Nephron (organoid): ENCODE data around the gene ODF2.
A peak's percentile ranks its signal among the peaks of the same experiment; 100 is the strongest.
"Not testable (repeated sequence)": the region's sequence is repeated elsewhere in the genome, so short reads cannot be mapped to it uniquely, and the experiment has no call there.

Source experiments
- H3K27ac Mint-ChIP-seq, 3 experiments: 2 replicates each; pipeline ENCODE4 v1.8.0; 2020; ENCODE audit warnings: mixed read lengths in 3 of 3, mild to moderate bottlenecking in 2 of 3, moderate library complexity in 1 of 3
- H3K27me3 Mint-ChIP-seq: 2 replicates; pipeline ENCODE4 v1.8.0; 2021; ENCODE audit warnings: low read depth, mild to moderate bottlenecking, moderate library complexity, mixed read lengths
- H3K36me3 Mint-ChIP-seq: 2 replicates; pipeline ENCODE4 v1.8.0; 2020; ENCODE audit warnings: low read depth, mixed read lengths
- H3K4me1 Mint-ChIP-seq: 2 replicates; pipeline ENCODE4 v1.8.0; 2020; ENCODE audit warnings: mixed read lengths
- H3K4me3 Mint-ChIP-seq, 3 experiments: 2 replicates each; pipeline ENCODE4 v1.8.0; 2020; ENCODE audit warnings: mild to moderate bottlenecking in 3 of 3, mixed read lengths in 3 of 3, moderate library complexity in 2 of 3
- H3K9me3 Mint-ChIP-seq: 2 replicates; pipeline ENCODE4 v1.8.0; 2020; ENCODE audit warnings: mixed read lengths
- CTCF ChIP-seq, 3 experiments: fragments of 200-600 bp; sonication (generic); IDR thresholded peaks; one replicate each; pipeline ENCODE4 v1.5.0; 2021; ENCODE audit warnings: antibody characterized with exemption in 3 of 3; ENCODE audit not compliant: unreplicated experiment in 3 of 3

The ODF2 gene

DNA sequence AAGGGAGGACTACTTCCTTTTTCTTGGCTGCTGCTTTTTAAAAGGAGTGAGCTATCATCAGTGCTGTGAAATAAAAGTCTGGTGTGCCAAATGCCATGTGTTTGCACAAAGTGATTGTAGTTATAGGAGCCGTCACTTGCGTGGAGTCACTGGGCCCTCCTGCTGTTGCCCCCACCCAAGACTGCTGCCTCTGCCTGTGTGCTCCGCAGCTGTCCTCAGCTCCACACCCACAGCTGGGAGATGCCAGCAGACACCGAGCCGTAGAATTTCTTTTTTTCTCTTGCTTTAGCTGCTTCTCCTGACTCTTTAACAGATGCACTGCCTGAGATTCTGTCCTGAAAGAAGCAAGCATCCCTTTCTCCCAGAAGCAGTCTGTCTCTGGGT lies 38.9 kb downstream of the ODF2 start:
- no peak for TF ChIP-seq CTCF (IDR thresholded peaks at IDR 0.05; ENCODE audit: unreplicated experiment in 3 of 3)
- no peak overlapping the region for H3K4me3 Mint-ChIP-seq
- peak overlapping the region in 2 of 3 experiments; percentile 62 to 76 for H3K27ac Mint-ChIP-seq
- no peaks in the 10 kb centered on the region for H3K9me3 Mint-ChIP-seq
- peaks cover 19% of the 10 kb centered on the region for H3K4me1 Mint-ChIP-seq
- no peaks in the 10 kb centered on the region for H3K27me3 Mint-ChIP-seq
- peaks cover 49% of the 10 kb centered on the region for H3K36me3 Mint-ChIP-seq

- Mint-ChIP-seq H3K27me3 (no peaks in the 10 kb centered on the region), H3K27ac (peak overlapping the region; percentile 62 to 73 (median 69)), H3K9me3 (no peaks in the 10 kb centered on the region), H3K36me3 (peaks cover 49% of the 10 kb centered on the region), H3K4me3 (no peak overlapping the region), H3K4me1 (peaks cover 19% of the 10 kb centered on the region)
- no peak for TF ChIP-seq CTCF (IDR thresholded peaks at IDR 0.05; ENCODE audit: unreplicated experiment in 3 of 3)
Measured at GRCh38 chr9:128495296-128495695, 39.5 kb downstream of the ODF2 start.

DNA sequence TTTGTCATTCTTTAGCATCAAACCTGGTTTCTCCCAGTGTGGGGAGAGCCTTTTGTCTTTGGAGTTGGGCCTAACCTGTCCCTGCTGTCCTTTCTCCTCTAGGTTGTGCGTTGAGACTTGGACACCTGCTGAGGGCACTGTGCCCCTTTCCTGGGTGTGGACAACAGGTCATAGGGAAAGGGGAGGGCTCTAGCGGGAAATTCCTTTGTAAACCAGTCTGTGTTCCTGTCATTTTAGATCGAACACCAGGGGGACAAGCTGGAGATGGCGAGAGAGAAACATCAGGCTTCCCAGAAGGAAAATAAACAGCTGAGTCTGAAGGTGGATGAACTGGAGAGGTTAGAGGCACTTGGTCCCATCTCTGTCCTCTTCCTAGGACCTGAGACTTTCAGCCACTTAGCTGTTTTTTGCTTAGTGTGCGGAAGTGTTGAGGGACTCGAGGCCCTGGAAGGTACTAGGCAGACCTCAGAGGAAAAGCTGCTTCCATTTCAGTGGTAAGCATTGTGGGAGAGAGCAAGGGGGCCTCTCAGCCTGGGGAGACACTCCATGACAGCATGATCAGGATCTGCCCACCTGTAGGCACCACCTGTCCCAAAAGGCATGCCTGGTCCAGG lies 40.1 kb downstream of the ODF2 start:
- Mint-ChIP-seq H3K4me1 (peaks cover 19% of the 10 kb centered on the region), H3K27me3 (no peaks in the 10 kb centered on the region), H3K4me3 (no peak overlapping the region), H3K36me3 (peaks cover 50% of the 10 kb centered on the region), H3K27ac (peak overlapping the region; percentile 62 to 73 (median 69)), H3K9me3 (no peaks in the 10 kb centered on the region)
- no peak for TF ChIP-seq CTCF (IDR thresholded peaks at IDR 0.05; ENCODE audit: unreplicated experiment in 3 of 3)

DNA sequence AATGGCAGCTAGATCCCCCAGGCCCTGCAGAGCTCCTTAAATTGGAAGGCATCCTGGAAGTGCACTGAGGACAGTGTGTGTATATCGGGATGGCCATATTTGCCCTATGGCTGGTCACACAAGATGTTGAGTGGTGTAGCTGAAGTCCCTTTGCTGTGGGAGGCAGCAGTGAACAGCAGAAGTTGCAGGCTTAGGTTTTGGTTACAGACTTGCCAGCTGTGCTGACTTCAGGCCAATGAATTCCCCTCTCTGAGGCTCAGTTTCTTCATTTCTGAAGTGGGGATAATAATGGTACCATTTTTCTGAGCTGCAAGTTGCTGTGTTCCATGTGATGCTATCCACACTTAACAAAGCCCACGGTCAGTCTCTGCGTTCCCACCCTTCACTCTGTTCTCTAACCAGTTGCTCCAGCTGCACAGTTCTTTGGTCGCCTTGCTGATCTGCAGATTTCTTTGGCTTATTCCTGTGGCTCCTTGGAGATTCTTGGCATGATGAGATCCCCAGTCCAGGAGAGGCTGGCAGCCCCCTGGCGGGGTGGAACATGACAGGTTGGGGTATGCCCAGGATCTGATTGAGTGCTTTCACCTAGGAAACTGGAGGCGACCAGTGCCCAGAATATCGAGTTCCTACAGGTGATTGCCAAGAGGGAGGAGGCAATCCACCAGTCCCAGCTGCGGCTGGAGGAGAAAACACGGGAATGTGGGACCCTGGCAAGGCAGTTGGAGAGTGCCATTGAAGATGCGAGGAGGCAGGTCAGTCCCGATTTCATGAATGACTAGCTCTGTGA lies 42.2 kb downstream of the ODF2 start:
- Mint-ChIP-seq H3K36me3 (peaks cover 45% of the 10 kb centered on the region), H3K9me3 (no peaks in the 10 kb centered on the region), H3K4me3 (no peak overlapping the region), H3K27ac (no peak overlapping the region), H3K4me1 (peaks cover 19% of the 10 kb centered on the region), H3K27me3 (no peaks in the 10 kb centered on the region)
- TF ChIP-seq CTCF (IDR thresholded peaks at IDR 0.05; ENCODE audit: unreplicated experiment in 3 of 3): no peak

DNA sequence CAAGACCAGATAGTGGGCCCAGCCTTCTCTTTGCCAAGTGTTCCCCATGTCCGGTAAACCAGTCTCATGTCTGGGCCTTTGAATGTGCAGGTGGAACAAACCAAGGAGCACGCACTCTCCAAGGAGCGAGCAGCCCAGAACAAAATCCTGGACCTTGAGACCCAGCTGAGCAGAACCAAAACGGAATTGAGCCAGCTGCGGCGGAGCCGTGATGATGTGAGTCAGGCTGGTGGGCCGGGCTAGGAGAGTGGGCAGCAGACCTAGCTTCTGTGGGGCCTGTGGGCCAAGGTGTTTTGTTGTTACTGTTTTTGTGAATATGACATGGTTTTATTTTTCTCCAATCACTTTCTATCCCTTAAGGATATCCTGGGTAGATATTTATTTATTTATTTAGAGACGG lies 43.1 kb downstream of the ODF2 start:
- H3K4me1 Mint-ChIP-seq: peaks cover 25% of the 10 kb centered on the region
- no peaks in the 10 kb centered on the region for H3K9me3 Mint-ChIP-seq
- H3K4me3 Mint-ChIP-seq: no peak overlapping the region
- no peaks in the 10 kb centered on the region for H3K27me3 Mint-ChIP-seq
- TF ChIP-seq CTCF (IDR thresholded peaks at IDR 0.05; ENCODE audit: unreplicated experiment in 3 of 3): no peak
- H3K36me3 Mint-ChIP-seq: peaks cover 45% of the 10 kb centered on the region
- H3K27ac Mint-ChIP-seq: no peak overlapping the region

GRCh38 chr9:128499920-128500319 lies 44.1 kb downstream of the ODF2 start:
- Mint-ChIP-seq H3K27ac (no peak overlapping the region), H3K4me1 (peaks cover 18% of the 10 kb centered on the region), H3K9me3 (no peaks in the 10 kb centered on the region), H3K27me3 (no peaks in the 10 kb centered on the region), H3K36me3 (peaks cover 45% of the 10 kb centered on the region), H3K4me3 (no peak overlapping the region)
- no peak for TF ChIP-seq CTCF (IDR thresholded peaks at IDR 0.05; ENCODE audit: unreplicated experiment in 3 of 3)

- Mint-ChIP-seq H3K36me3 (peaks cover 27% of the 10 kb centered on the region), H3K4me3 (peak overlapping the region; percentile 99 to 100 (median 99)), H3K27ac (peak overlapping the region in 1 of 3 experiments; percentile 56), H3K4me1 (peaks cover 24% of the 10 kb centered on the region)
- not testable (repeated sequence) for H3K27me3 Mint-ChIP-seq, H3K9me3 Mint-ChIP-seq
Measured at GRCh38 chr9:128503415-128503825, 47.6 kb downstream of the ODF2 start.
